ENCODE data around the gene ARMC9.

DNA sequence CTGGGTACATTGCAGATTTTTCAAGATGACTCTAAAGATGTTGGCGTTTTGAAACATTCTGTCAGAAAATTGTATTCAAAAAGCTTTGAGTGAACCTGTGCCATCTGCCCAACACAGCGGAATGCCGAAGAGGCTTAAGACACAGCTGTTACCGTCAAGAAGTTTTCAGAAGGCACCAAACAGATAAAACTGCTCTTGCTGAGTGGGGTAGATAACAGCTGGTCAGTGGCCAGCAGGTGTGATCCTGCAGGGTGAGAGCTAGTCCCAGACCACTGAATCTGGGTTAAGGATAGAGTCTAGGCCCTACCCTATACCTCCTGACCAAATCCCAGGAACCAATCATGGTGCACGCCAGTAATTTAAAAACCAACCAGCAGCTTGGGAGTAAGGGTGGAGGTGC lies 136.6 kb downstream of the ARMC9 start:
- TF ChIP-seq, protein P1, sequence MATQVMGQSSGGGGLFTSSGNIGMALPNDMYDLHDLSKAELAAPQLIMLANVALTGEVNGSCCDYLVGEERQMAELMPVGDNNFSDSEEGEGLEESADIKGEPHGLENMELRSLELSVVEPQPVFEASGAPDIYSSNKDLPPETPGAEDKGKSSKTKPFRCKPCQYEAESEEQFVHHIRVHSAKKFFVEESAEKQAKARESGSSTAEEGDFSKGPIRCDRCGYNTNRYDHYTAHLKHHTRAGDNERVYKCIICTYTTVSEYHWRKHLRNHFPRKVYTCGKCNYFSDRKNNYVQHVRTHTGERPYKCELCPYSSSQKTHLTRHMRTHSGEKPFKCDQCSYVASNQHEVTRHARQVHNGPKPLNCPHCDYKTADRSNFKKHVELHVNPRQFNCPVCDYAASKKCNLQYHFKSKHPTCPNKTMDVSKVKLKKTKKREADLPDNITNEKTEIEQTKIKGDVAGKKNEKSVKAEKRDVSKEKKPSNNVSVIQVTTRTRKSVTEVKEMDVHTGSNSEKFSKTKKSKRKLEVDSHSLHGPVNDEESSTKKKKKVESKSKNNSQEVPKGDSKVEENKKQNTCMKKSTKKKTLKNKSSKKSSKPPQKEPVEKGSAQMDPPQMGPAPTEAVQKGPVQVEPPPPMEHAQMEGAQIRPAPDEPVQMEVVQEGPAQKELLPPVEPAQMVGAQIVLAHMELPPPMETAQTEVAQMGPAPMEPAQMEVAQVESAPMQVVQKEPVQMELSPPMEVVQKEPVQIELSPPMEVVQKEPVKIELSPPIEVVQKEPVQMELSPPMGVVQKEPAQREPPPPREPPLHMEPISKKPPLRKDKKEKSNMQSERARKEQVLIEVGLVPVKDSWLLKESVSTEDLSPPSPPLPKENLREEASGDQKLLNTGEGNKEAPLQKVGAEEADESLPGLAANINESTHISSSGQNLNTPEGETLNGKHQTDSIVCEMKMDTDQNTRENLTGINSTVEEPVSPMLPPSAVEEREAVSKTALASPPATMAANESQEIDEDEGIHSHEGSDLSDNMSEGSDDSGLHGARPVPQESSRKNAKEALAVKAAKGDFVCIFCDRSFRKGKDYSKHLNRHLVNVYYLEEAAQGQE (tag by site-specific recombination; IDR thresholded peaks at IDR 0.05), result no peak
- TF ChIP-seq ZNF211 (tag by site-specific recombination; IDR thresholded peaks at IDR 0.05; ENCODE audit: low read depth), result no peak
- TF ChIP-seq, protein P2, sequence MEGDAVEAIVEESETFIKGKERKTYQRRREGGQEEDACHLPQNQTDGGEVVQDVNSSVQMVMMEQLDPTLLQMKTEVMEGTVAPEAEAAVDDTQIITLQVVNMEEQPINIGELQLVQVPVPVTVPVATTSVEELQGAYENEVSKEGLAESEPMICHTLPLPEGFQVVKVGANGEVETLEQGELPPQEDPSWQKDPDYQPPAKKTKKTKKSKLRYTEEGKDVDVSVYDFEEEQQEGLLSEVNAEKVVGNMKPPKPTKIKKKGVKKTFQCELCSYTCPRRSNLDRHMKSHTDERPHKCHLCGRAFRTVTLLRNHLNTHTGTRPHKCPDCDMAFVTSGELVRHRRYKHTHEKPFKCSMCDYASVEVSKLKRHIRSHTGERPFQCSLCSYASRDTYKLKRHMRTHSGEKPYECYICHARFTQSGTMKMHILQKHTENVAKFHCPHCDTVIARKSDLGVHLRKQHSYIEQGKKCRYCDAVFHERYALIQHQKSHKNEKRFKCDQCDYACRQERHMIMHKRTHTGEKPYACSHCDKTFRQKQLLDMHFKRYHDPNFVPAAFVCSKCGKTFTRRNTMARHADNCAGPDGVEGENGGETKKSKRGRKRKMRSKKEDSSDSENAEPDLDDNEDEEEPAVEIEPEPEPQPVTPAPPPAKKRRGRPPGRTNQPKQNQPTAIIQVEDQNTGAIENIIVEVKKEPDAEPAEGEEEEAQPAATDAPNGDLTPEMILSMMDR (tag by site-specific recombination; IDR thresholded peaks at IDR 0.05), result no peak
- TF ChIP-seq ZNF416 (tag by site-specific recombination; IDR thresholded peaks at IDR 0.05), result no peak
- TF ChIP-seq ZNF776 (tag by site-specific recombination; IDR thresholded peaks at IDR 0.05; ENCODE audit: borderline replicate concordance), result no peak
- no peak for TF ChIP-seq ZNF292 (tag by site-specific recombination; IDR thresholded peaks at IDR 0.05; ENCODE audit: borderline replicate concordance, low read depth)
- no peak for TF ChIP-seq ZNF335 (tag by site-specific recombination; conservative IDR thresholded peaks at IDR 0.05)
- TF ChIP-seq TRIM28 (IDR thresholded peaks at IDR 0.05; ENCODE audit: borderline replicate concordance, low read length), result no peak
- TF ChIP-seq KLF9 (tag by site-specific recombination; IDR thresholded peaks at IDR 0.05; ENCODE audit: low read depth), result no peak
- TF ChIP-seq ZNF366 (tag by site-specific recombination; conservative IDR thresholded peaks at IDR 0.05), result no peak
- TF ChIP-seq BCL11B (tag by site-specific recombination; IDR thresholded peaks at IDR 0.05; ENCODE audit: low read depth), result no peak
- no peak for TF ChIP-seq ZNF837 (tag by site-specific recombination; IDR thresholded peaks at IDR 0.05)
- no peak for TF ChIP-seq ZNF23 (tag by site-specific recombination; IDR thresholded peaks at IDR 0.05; ENCODE audit: borderline replicate concordance)
